PC-3 (cell line): ENCODE data around the gene LUC7L3. TPM values are rescaled to one million over a fixed set of nuclear protein-coding genes. Genes with fewer than 3 reads are reported as not detected.

ENCODE experiments used
- ATAC-seq: fragments of 200-7000 bp; cut with Tn5 transposase; 2 replicates; pipeline ENCODE4 v1.9.1; 2020; ENCODE audit warnings: mild to moderate bottlenecking, moderate library complexity
- BruUV-seq: library from RNA; stranded (reverse); fragments of 400-500 nt; replicated peaks from 2 replicates; lab custom pipeline; 2021; lab: Mats Ljungman, UMichigan
- CTCF ChIA-PET: fragments of 300-600 bp; sonication (Branson Sonifier 250); formaldehyde crosslinking; loops from one replicate; lab custom pipeline; 2022; ENCODE audit warnings: antibody characterized with exemption; lab: Charles Lee
- POLR2A ChIA-PET: fragments of 300-600 bp; sonication (Branson Sonifier 250); formaldehyde crosslinking; loops from one replicate; lab custom pipeline; 2022; ENCODE audit warnings: antibody characterized with exemption; ENCODE audit not compliant: unreplicated experiment; lab: Charles Lee
- DNase-seq: peaks from one replicate; pipeline ENCODE4 v3.0.0-alpha.2; 2015
- H2AFZ ChIP-seq: fragments of 300-600 bp; sonication (generic); 2 replicates; pipeline ENCODE4 v1.6.0; 2016; ENCODE audit warnings: antibody characterized with exemption, low read length
- H3F3A ChIP-seq: fragments of 300-600 bp; sonication (generic); one replicate; pipeline ENCODE4 v1.6.0; 2017; ENCODE audit warnings: antibody characterized with exemption, low read length, control low read depth, mild to moderate bottlenecking; ENCODE audit not compliant: unreplicated experiment
- H3K27ac ChIP-seq: fragments of 300-600 bp; sonication (generic); 2 replicates; pipeline ENCODE4 v1.5.1; 2016; ENCODE audit warnings: mild to moderate bottlenecking, low read length
- H3K27me3 ChIP-seq: fragments of 300-600 bp; sonication (generic); 2 replicates; pipeline ENCODE4 v1.6.1; 2016; ENCODE audit warnings: low read length, mixed read lengths
- H3K36me3 ChIP-seq: fragments of 300-600 bp; sonication (generic); 2 replicates; pipeline ENCODE4 v1.6.1; 2016; ENCODE audit warnings: low read depth, mixed run types, low read length, mixed read lengths
- H3K4me1 ChIP-seq: fragments of 300-600 bp; sonication (generic); 2 replicates; pipeline ENCODE4 v1.5.1; 2016; ENCODE audit warnings: low read length; ENCODE audit not compliant: insufficient read depth
- H3K4me2 ChIP-seq: fragments of 300-600 bp; sonication (generic); 2 replicates; pipeline ENCODE4 v1.6.0; 2016; ENCODE audit warnings: low read length
- H3K4me3 ChIP-seq: fragments of 300-600 bp; sonication (generic); 2 replicates; pipeline ENCODE4 v1.5.1; 2016; ENCODE audit warnings: mild to moderate bottlenecking, low read length, mixed read lengths
- H3K79me2 ChIP-seq: fragments of 300-600 bp; sonication (generic); 2 replicates; pipeline ENCODE4 v1.6.1; 2017; ENCODE audit warnings: low read length, mixed read lengths
- H3K9ac ChIP-seq: fragments of 300-600 bp; sonication (generic); 2 replicates; pipeline ENCODE4 v1.6.0; 2016; ENCODE audit warnings: mild to moderate bottlenecking, low read length
- H3K9me2 ChIP-seq: fragments of 300-600 bp; sonication (generic); replicated peaks from 2 replicates; pipeline ENCODE4 v1.6.1; 2016; ENCODE audit warnings: mixed run types, low read length, mixed read lengths
- H3K9me3 ChIP-seq: fragments of 300-600 bp; sonication (generic); 2 replicates; pipeline ENCODE4 v1.6.1; 2016; ENCODE audit warnings: low read length, mixed read lengths
- H4K20me1 ChIP-seq: fragments of 300-600 bp; sonication (generic); 2 replicates; pipeline ENCODE4 v1.6.1; 2016; ENCODE audit warnings: low read length, mixed read lengths
- EZH2 ChIP-seq: fragments of 300-600 bp; sonication (generic); IDR thresholded peaks from one replicate; pipeline ENCODE4 v1.6.1; 2017; ENCODE audit warnings: antibody characterized with exemption, mild to moderate bottlenecking, low read length; ENCODE audit not compliant: unreplicated experiment
- EZH2phosphoT487 ChIP-seq: fragments of 300-600 bp; sonication (generic); IDR thresholded peaks from 2 replicates; pipeline ENCODE4 v1.6.1; 2018; ENCODE audit warnings: mild to moderate bottlenecking, antibody characterized with exemption, low read length, borderline replicate concordance
- intact Hi-C: fragments of 100-400 bp; cut with micrococcal nuclease; formaldehyde crosslinking; loops from 2 replicates; pipeline ENCODE4 v1.9.0; 2023
- total RNA-seq: library from RNA; depleted of rRNA; stranded (reverse); fragments of >200 nt; gene quantifications from 2 replicates; pipeline ENCODE4 v1.2.3, GENCODE V29; 2014
- TF ChIP-seq, protein P1 (sequence below): fragments of 300-600 bp; sonication (generic); conservative IDR thresholded peaks from 2 replicates; pipeline ENCODE4 v1.5.1; 2017; ENCODE audit warnings: antibody characterized with exemption, low read depth, mild to moderate bottlenecking, low read length

LUC7L3 gene
- total RNA-seq, 1 experiment from 2014 or later: 43.0 TPM

DNA sequence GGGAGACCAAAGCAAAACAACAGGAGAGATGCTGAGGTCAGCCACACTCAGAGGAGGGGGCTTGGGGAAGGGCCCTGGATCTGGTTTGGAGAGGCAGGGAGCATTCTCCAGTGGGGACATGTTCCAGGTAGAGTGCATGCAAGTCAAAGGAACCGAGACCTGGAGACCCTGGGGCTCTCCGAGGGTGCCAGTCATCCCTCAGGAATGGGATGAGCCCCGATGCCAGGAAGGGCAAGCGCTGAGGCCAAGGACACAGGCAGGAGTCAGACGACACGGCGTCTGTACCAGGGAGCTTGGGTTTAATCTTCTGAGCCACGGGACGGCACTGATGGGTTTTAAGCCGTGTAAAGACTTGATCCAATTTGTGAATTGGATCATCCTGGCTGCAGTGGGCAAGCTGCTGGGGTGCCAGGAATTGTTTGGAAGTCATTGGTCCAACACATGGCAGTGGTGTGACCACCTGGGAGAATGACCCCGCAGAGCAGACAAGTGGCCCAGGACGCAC lies 80.8 kb downstream of the LUC7L3 start:
- H3K4me1 ChIP-seq: no peaks in the 10 kb centered on the region
- H3K4me2 ChIP-seq: no peak overlapping the region
- H3K9me3 ChIP-seq: no peaks in the 10 kb centered on the region
- H3F3A ChIP-seq: no peaks in the 10 kb centered on the region
- no peak overlapping the region for H3K9ac ChIP-seq
- H3K79me2 ChIP-seq: no peaks in the 10 kb centered on the region
- H3K4me3 ChIP-seq: no peak overlapping the region
- no peak for ATAC-seq
- no peaks in the 10 kb centered on the region for H4K20me1 ChIP-seq
- no peak overlapping the region for H3K27ac ChIP-seq
- no peaks in the 10 kb centered on the region for H3K27me3 ChIP-seq
- no TSS peak for BruUV-seq
- CTCF ChIA-PET: no interaction called here
- intact Hi-C loops: no loop called here
- TF ChIP-seq EZH2phosphoT487 (no peak), EZH2 (no peak)
- TF ChIP-seq, protein P1, sequence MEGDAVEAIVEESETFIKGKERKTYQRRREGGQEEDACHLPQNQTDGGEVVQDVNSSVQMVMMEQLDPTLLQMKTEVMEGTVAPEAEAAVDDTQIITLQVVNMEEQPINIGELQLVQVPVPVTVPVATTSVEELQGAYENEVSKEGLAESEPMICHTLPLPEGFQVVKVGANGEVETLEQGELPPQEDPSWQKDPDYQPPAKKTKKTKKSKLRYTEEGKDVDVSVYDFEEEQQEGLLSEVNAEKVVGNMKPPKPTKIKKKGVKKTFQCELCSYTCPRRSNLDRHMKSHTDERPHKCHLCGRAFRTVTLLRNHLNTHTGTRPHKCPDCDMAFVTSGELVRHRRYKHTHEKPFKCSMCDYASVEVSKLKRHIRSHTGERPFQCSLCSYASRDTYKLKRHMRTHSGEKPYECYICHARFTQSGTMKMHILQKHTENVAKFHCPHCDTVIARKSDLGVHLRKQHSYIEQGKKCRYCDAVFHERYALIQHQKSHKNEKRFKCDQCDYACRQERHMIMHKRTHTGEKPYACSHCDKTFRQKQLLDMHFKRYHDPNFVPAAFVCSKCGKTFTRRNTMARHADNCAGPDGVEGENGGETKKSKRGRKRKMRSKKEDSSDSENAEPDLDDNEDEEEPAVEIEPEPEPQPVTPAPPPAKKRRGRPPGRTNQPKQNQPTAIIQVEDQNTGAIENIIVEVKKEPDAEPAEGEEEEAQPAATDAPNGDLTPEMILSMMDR: no peak
- no peak for DNase-seq
- H3K36me3 ChIP-seq: no peaks in the 10 kb centered on the region
- POLR2A ChIA-PET: no interaction called here
- H2AFZ ChIP-seq: no peak overlapping the region
- H3K9me2 ChIP-seq: no peaks in the 10 kb centered on the region

DNA sequence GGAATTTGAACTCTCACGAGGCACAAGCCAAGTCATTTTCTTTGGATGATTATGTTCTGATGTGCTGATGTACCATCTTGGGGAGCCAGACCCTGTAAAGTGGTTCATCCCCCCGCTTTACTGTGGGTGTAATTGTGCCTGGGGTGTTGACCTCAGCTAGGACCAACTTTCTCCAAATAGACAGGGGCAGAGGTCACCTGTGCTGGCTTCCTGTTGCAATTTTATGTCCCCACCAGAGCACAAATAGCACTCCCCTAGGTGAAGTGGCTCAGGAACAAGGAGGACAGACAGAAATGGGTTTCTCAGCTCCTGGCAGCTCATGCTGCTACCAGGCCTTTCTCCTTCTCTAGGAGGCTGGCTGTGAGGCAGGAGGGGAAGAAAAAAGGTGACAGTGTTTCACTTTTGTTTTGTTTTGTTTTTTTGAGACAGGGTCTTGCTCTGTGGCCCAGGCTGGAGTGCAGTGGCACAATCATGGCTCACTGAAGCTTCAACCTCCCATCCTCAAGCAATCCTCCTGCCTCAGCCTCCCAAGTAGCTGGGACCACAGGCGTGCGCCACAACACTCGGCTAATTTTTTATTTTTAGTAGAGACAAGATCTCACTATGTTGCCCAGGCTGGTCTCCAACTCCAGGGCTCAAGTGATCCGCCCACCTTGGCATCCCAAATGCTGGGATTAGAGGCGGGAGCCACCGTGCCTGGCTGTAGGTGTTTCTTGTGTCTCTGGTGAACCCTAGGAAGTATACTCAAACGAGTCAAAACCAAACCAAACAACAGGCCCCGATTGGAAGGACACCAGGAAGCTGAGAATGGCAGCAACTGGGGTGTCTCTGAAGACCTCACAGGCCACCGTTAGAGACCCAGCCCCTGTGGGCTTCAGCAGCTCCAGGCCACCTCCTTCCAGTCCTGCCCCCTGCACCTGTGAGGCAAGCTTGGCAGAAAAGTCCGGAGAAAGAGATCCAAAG lies 83.5 kb downstream of the LUC7L3 start:
- POLR2A ChIA-PET: no interaction called here
- H3K36me3 ChIP-seq: no peaks in the 10 kb centered on the region
- no peak for DNase-seq
- no peaks in the 10 kb centered on the region for H3K9me3 ChIP-seq
- 0 out of 2 replicates have a peak overlapping the region, but pooled peaks have one; percentile 2 for H2AFZ ChIP-seq
- TF ChIP-seq, protein P1: no peak
- TF ChIP-seq EZH2 (no peak), EZH2phosphoT487 (no peak)
- no peaks in the 10 kb centered on the region for H4K20me1 ChIP-seq
- H3K27ac ChIP-seq: no peak overlapping the region
- no peaks in the 10 kb centered on the region for H3K79me2 ChIP-seq
- no peak overlapping the region for H3K4me2 ChIP-seq
- no peaks in the 10 kb centered on the region for H3K9me2 ChIP-seq
- CTCF ChIA-PET: interaction anchor here (0.7 to 0.8 kb wide), 2 partner anchors 20 to 58 kb away, joined by 4 to 5 read pairs; no protein-coding TSS in a partner anchor
- no peak overlapping the region for H3K4me3 ChIP-seq
- no peak overlapping the region for H3K9ac ChIP-seq
- ATAC-seq: no peak
- no peaks in the 10 kb centered on the region for H3F3A ChIP-seq
- BruUV-seq: no TSS peak
- no peaks in the 10 kb centered on the region for H3K27me3 ChIP-seq
- intact Hi-C loops: no loop called here
- H3K4me1 ChIP-seq: no peaks in the 10 kb centered on the region
